ENCODE results near the gene RPL37A.
A peak's percentile ranks its signal among the peaks of the same experiment; 100 is the strongest.
"Not testable (repeated sequence)": the region's sequence is repeated elsewhere in the genome, so short reads cannot be mapped to it uniquely, and the experiment has no call there.

RPL37A gene

DNA sequence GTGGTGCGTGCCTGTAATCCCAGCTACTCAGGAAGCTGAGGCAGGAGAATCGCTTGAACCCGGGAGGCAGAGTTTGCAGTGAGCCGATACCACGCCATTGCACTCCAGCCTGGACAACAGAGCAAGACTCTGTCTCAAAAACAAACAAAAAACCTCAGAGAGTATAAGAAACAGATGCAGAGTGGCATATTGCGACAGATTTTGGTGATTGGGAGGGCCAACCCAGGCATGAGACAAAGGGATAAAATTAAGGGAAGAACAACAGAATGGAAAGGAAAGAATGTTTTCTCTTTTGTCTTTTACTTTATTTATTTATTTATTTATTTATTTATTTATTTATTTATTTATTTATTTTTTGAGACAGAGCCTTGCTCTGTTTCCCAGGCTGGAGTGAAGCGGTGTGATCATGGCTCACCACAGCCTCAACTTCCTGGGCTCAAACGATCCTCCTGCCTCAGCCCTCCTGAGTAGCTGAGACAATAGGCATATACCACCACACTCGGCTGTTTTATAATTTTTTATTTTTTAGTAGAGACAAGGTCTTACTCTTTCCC is 20.0 kb downstream of the RPL37A start:
- DNase-seq = not testable (repeated sequence)

DNA sequence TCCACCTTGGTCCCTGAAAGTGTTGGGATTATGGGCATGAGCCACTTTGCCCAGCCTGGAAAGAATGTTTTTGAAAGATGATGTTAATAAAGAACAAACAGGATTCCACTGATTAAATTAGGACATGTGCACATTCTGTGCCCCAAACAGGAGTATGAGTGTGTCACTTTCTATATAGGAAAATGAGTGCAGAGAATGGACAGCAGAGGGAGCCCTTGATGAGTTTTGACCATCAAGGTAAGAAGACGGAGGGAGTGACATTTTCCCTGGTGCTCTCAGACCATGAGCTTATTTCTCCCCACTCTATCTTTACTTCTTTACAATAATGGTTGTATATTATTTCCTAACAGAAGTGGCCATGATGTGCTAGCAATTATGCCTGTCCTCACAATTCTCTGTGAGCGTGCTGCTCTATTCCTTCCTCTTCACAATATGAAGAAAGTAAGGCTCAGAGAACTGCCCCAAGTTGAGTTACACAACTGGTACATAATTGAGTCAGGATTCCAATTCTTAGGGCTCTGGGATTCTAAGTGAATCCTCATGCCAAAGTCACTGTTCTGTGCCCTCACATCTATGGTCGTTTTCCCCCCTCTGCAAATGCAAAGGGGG is 20.6 kb downstream of the RPL37A start:
- DNase-seq = peak; percentile 71

DNA sequence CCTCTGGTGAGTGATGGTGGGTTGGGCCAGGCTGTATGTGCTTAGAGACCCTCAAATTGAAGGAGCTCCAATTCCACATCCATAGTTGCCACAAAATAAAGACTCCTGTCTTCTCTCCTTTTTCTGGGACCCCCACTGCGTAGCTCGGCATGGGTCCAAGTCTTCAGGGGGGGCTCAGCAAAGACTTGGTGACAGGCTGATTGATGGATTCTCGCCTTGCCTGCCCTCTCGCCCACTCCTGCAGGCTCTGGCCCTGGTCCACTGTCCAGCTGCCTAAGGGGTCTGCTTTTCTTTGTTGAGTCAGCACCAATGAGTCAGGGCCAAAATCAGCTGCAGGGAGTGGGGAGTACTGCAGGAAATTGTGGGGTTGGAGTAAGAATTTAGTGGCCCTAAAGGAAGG is 21.5 kb downstream of the RPL37A start:
- no peak for DNase-seq

DNA sequence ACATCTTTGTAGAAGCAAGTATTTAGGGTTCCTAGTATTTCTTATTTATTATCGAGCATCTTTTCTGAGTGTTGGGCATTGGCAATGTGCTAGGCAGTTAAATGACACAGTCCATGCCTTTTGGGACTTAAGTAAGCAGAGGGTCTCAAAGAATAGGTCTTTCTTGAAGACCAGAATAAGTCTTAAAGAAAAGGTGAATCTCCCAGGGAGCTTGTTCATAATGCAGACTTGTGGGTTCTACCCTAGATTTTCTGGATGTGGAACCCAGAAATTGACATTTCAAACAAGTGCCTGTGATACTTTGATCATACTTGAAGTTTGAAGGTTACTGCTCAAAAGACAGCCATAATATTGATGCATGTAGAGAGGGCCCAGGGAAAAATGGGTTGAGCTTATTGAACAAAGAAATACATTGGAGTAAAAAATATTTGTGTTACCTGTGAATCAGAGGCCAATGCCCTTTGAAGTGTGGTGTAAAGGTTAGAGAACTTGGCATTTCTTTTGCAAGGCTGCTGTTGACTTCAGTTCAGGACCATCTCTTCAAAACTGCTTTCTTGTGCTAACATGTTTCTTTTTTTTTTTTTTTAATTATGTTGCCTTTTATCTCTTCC is 24.4 kb downstream of the RPL37A start:
- no peak for DNase-seq

- no peak for DNase-seq
Observed at GRCh38 chr2:216525972-216526371, 27.3 kb downstream of the RPL37A start.

DNA sequence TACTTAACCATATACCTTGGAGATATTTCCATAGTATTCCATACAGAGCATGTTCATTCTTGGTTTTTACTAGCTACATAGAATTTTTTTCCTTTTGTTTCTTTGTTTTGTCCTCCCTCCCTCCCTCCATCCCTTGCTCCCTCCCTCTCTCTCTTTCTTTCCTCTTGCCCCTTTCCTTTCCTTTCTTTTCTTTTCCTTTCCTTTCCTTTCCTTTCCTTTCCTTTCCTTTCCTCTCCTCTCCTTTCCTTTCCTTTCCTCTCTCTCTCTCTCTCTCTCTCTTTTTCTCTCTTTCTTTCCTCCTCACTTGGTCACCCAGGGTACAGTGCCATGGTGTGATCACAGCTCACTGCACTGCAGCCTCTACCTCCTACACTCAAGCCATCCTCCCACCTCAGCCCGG is 28.3 kb downstream of the RPL37A start:
- DNase-seq = no peak

DNA sequence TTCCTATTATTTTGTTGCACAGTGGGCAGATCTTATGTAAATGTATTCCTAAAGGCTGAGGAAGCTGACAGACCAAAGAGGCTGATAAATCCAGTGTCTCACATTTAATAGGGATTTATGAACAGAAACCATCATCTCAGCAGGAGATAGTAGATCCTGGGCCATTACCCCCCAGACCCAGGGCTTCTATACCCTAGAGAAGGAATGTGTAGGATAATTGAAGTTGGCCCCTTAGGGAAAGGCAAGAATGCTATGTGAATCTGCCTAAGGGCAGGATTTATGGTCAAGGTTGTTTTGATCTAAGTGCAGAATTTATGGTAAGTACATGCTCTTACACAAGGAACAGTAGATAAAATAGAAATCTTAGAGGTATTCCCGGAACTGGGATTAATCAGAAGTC is 29.0 kb downstream of the RPL37A start:
- no peak for DNase-seq

- no peak for DNase-seq
Observed at GRCh38 chr2:216532562-216532961, 33.9 kb downstream of the RPL37A start.

GRCh38 chr2:216533609-216534008 is 35.0 kb downstream of the RPL37A start:
- DNase-seq = no peak

DNA sequence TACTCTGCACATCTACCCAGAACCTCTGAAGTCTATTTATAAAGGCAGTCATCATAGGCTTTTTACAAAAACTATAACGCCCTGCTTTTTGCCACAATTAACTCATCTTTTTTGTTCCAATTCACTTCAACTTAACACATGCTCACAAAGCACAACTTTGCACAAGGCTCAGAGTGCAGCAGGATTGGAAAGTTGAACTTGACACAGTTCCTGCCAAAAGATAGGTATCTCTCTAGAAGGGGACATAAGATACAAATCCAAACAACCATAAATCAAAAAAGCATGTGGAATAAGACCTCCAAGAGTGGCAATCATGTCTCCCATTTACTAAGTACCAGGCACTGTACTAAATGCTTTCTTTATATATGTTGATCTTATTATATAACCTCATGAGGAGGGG is 36.2 kb downstream of the RPL37A start:
- DNase-seq = no peak

DNA sequence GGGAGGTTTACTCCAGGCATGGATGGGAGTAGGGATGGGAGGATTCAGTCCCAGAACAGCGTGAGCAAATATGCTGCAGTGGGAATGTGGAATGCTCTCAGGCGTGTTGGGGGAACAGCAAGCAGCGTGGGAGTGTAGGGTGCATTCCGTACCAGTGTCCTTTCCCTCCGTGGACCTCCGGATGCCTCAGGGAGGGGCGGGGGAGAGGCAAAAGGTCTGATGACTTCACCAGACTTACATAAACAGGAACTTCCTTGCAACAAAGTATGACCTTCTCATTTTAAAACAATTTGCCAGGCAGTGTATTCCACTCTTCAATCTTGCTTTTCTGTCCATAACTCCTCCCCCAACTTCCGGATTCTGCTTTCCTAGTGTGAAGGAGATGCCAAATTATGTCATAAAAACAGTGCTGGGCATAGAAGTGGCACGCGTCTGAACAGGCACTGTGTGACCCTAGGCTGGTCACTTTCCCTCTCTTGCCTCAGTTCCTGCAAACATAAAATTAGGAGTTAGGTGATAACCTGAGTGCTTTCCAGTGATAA is 36.9 kb downstream of the RPL37A start:
- no peak for DNase-seq

DNA sequence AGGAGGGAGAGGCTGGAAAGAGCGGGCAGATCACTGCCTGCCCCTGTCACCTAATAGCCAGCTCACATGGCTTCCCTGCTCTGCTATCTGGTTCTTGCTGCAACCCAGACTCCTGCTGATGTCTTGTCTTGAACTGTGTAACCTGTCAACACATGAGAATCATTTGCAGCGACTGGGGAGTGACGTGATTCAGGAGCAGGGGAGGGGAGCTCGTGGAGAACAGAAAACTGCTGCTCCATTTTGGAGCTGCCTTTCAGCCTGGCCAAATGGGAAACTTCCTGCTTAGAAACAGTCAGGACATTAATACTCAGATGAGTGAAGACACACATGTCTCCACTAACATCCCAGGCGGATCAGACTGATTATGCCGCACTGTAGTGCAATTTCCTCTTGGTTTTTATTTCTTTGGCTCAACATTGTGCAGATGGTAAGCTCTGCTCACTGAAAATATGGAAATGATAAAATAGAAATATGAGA is 38.1 kb downstream of the RPL37A start:
- DNase-seq = peak; percentile 35

DNA sequence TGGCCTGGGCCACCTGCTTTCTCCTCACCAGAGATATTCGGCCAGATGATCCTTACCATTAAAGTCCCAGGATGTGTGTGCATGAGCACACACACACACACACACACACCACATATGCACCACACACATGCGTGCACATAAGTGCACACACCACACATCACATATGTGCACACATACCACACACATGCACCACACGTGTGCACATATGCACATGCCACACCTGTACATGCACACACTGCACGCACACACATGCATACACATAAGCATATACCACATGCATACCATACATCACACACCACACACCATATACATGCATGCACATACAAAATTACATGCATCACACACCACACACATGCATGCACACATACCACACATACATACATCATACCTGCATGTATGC is 38.7 kb downstream of the RPL37A start:
- no peak for DNase-seq

DNA sequence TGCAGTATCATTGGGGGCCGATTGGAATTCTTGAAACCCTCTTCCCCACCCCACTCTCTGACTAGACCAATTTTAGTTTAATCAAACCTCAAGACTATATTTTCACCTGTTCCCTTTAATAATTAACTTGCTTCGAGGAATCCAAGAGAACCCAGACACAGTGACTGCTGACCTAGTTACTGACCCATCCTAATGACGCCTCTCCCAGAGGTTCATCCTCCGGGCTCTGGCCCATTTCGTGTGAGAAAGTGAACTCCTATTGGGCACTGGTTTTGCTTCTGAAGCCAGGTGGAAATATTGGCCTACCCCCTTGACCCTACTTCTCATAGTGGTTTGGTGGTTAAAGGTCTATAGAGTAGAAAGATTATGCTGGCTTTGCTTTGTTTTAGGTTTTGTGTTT is 39.9 kb downstream of the RPL37A start:
- no peak for DNase-seq

DNA sequence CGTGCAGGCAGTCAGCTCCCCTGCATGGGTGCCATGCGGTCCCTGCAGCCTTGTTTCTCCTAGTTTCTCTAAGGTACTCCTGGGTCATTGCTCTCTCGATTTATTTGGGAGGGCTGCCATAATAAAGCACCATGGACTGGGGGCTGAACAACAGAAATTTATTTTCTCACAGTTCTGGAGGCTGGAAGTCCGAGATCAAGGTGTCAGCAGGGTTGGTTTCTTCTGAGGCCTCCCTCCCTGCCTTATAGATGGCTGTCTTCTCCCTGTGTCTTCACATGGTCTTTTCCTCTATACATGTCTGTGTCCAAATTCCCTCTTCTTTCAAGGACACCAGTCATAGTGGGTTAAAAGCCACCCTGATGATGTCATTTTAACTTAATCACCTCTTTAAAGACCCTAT is 40.5 kb downstream of the RPL37A start:
- DNase-seq = no peak

DNA sequence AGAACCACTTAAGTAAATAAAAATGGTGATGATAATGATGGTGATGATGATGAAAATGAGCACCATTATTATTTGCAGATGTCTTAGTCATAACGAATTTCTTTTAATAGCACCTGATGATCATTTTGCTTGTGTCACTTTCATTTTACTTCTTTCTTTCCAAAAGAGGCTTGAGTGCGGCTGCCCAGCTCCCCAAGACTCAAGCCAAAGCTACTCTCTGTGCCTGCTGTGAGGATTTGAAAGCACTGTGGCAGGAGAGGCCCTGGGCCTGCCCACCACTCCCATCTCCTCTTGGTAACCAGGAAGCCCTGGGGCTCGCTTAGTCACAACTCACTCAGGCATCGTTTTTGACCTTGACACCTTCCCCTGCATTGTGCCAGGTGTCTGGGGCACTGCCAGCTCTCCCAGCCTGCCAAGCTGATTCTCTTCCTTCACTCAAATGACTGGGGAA is 41.2 kb downstream of the RPL37A start:
- peak; percentile 97 for DNase-seq

DNA sequence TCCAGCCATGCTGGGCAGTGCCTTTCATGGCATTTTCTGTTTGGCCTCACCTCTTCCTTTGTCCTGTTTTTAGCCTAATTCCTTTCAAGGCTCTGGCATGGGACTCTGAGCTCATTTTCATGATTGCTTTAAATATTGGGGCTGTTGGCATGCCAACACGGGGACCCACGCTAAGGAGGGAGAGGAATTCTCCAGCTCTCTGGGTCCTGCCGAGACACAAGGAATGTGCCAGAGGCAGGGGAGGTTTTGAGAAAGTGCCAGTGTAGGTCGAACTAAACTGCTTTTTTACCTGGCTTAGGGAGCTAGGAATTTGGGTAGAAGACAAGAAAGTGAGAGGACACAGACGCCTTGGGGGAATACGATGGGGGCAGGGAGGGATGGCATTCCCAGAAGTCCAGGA is 42.3 kb downstream of the RPL37A start:
- DNase-seq = no peak

GRCh38 chr2:216541505-216541904 is 42.9 kb downstream of the RPL37A start:
- DNase-seq = no peak

GRCh38 chr2:216545359-216545758 is 46.7 kb downstream of the RPL37A start:
- no peak for DNase-seq

GRCh38 chr2:216546241-216546640 is 47.6 kb downstream of the RPL37A start:
- DNase-seq = no peak

DNA sequence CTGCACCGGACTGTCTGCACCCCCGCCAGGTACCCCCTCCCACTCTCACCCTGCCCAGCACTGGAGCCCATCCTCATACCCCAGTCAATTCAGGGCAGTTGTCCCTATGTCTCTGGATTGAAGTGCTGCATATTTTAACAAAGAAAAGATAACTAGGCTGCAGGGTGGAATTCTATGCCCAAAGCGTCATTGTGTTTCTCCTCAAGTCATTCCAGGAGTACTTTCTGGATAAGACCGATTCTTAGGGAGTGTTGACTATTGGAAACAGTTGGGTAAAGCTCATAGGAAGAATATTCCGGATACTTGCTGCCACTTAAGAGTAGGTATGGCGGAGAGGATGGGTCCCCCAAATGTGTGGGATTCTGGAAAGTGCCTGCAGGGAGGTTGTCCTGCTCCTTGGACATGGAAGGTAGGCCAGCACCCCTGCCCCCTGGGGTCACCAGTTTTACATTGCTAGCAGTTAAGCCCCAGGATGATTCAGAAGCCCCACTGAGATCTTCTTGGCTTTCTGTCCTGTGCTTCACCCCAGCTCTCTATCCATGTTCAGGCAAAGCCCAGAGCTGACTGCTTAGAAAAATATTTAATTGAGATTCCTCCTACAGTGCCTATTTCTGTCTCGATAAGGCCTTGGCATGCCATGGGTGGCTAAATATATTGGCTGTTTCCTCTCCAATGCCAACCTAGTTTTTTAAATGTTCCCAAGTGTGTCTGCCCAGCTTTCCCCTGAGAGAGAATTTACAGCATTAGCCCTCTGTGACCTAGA is 48.2 kb downstream of the RPL37A start:
- DNase-seq = no peak

GRCh38 chr2:216548901-216549331 is 50.3 kb downstream of the RPL37A start:
- DNase-seq = no peak

GRCh38 chr2:216549926-216550690 is 51.5 kb downstream of the RPL37A start:
- no peak for DNase-seq

Measured in COR-L47 (cell line).